Kidney glomerular epithelial cell (primary cell): Measurements from ENCODE around the gene PADI1.
"Not testable (repeated sequence)": the region's sequence is repeated elsewhere in the genome, so short reads cannot be mapped to it uniquely, and the experiment has no call there.

ENCODE experiments used
- DNase-seq: peaks from one replicate; lab custom pipeline; 2025; lab: John Stamatoyannopoulos, UW

The PADI1 gene

GRCh38 chr1:17241011-17241779 is 36.3 kb downstream of the PADI1 start:
- not testable (repeated sequence) for DNase-seq

GRCh38 chr1:17241780-17242074 is 36.8 kb downstream of the PADI1 start:
- DNase-seq, result not testable (repeated sequence)

GRCh38 chr1:17243274-17243673 is 38.3 kb downstream of the PADI1 start:
- DNase-seq, result no peak

- DNase-seq, result no peak
Measured at GRCh38 chr1:17244821-17245740, 40.2 kb downstream of the PADI1 start.

- DNase-seq, result no peak
Measured at GRCh38 chr1:17245816-17246325, 40.9 kb downstream of the PADI1 start.

GRCh38 chr1:17246971-17247370 is 42.0 kb downstream of the PADI1 start:
- no peak for DNase-seq

GRCh38 chr1:17248781-17249180 is 43.9 kb downstream of the PADI1 start, which contains the start of gene PADI3:
Gene PADI3 (plus strand): TSS chr1:17249098. CDS start chr1:17249138, 40 bp downstream.
- DNase-seq, result no peak

- DNase-seq, result no peak
Measured at GRCh38 chr1:17250601-17251000, 45.7 kb downstream of the PADI1 start.

- DNase-seq, result no peak
Measured at GRCh38 chr1:17251246-17251645, 46.3 kb downstream of the PADI1 start.

GRCh38 chr1:17251701-17252376 is 46.9 kb downstream of the PADI1 start:
- DNase-seq, result peak; percentile 33

GRCh38 chr1:17255336-17255735 is 50.4 kb downstream of the PADI1 start:
- no peak for DNase-seq

GRCh38 chr1:17258116-17258757 is 53.3 kb downstream of the PADI1 start:
- no peak for DNase-seq

- DNase-seq, result no peak
Measured at GRCh38 chr1:17258758-17259130, 53.8 kb downstream of the PADI1 start.

- DNase-seq, result no peak
Measured at GRCh38 chr1:17259233-17259873, 54.4 kb downstream of the PADI1 start.

- DNase-seq, result no peak
Measured at GRCh38 chr1:17260264-17260663, 55.3 kb downstream of the PADI1 start.

GRCh38 chr1:17260738-17261137 is 55.8 kb downstream of the PADI1 start:
- no peak for DNase-seq

- no peak for DNase-seq
Measured at GRCh38 chr1:17263936-17264335, 59.0 kb downstream of the PADI1 start.

- no peak for DNase-seq
Measured at GRCh38 chr1:17264470-17264869, 59.5 kb downstream of the PADI1 start.

GRCh38 chr1:17265162-17265561 is 60.2 kb downstream of the PADI1 start:
- no peak for DNase-seq

- no peak for DNase-seq
Measured at GRCh38 chr1:17265950-17266349, 61.0 kb downstream of the PADI1 start.
